DMS 273 (cell line): ENCODE measurements around the gene TMEM202.
A peak's percentile ranks its signal among the peaks of the same experiment; 100 is the strongest.
"Not testable (repeated sequence)": the region's sequence is repeated elsewhere in the genome, so short reads cannot be mapped to it uniquely, and the experiment has no call there.

Experiments used
- DNase-seq: peaks from one replicate; lab custom pipeline; 2025; ENCODE audit not compliant: unreplicated experiment; lab: John Stamatoyannopoulos, UW

Gene TMEM202

GRCh38 chr15:72398648-72399047 lies 543 bp downstream of the TMEM202 start:
- no peak for DNase-seq

- no peak for DNase-seq
Measured at GRCh38 chr15:72402726-72403125, 4.6 kb downstream of the TMEM202 start.

- DNase-seq, result no peak
Measured at GRCh38 chr15:72404356-72404755, 6.3 kb downstream of the TMEM202 start.

- no peak for DNase-seq
Measured at GRCh38 chr15:72404841-72405240, 6.7 kb downstream of the TMEM202 start.

- DNase-seq, result no peak
Measured at GRCh38 chr15:72406936-72407335, 8.8 kb downstream of the TMEM202 start.

GRCh38 chr15:72411111-72411510 lies 13.0 kb downstream of the TMEM202 start:
- DNase-seq, result no peak

- no peak for DNase-seq
Measured at GRCh38 chr15:72411544-72411943, 13.4 kb downstream of the TMEM202 start.

GRCh38 chr15:72413337-72413736 lies 15.2 kb downstream of the TMEM202 start:
- not testable (repeated sequence) for DNase-seq

GRCh38 chr15:72415304-72415703 lies 17.2 kb downstream of the TMEM202 start:
- no peak for DNase-seq

- DNase-seq, result not testable (repeated sequence)
Measured at GRCh38 chr15:72419768-72420167, 21.7 kb downstream of the TMEM202 start.

- DNase-seq, result no peak
Measured at GRCh38 chr15:72420576-72420975, 22.5 kb downstream of the TMEM202 start.

- DNase-seq, result no peak
Measured at GRCh38 chr15:72421484-72421883, 23.4 kb downstream of the TMEM202 start.

GRCh38 chr15:72423256-72423655 lies 25.2 kb downstream of the TMEM202 start:
- DNase-seq, result peak; percentile 1

GRCh38 chr15:72426753-72427152 lies 28.6 kb downstream of the TMEM202 start:
- DNase-seq, result no peak

- DNase-seq, result peak; percentile 1
Measured at GRCh38 chr15:72437650-72438316, 39.7 kb downstream of the TMEM202 start.

- DNase-seq, result not testable (repeated sequence)
Measured at GRCh38 chr15:72442848-72443247, 44.7 kb downstream of the TMEM202 start.

GRCh38 chr15:72445426-72445825 lies 47.3 kb downstream of the TMEM202 start:
- DNase-seq, result peak; percentile 80

GRCh38 chr15:72450805-72451204 lies 52.7 kb downstream of the TMEM202 start:
- DNase-seq, result no peak

- DNase-seq, result no peak
Measured at GRCh38 chr15:72451224-72451623, 53.1 kb downstream of the TMEM202 start.

- DNase-seq, result no peak
Measured at GRCh38 chr15:72456684-72457083, 58.6 kb downstream of the TMEM202 start.
